IPS DF 6.9 (cell line): ENCODE results near the gene FCGR1A.
"Not testable (repeated sequence)": the region's sequence is repeated elsewhere in the genome, so short reads cannot be mapped to it uniquely, and the experiment has no call there.

Experiments used
- DNase-seq: peaks from one replicate; pipeline ENCODE4 v3.0.0-alpha.2; 2013; ENCODE audit warnings: low read depth, low spot score
- H3K27ac ChIP-seq: one replicate; pipeline ENCODE4 v1.5.1; 2013; ENCODE audit warnings: low read length, control low read depth
- H3K27me3 ChIP-seq: 2 replicates; pipeline ENCODE4 v1.6.1; 2013; ENCODE audit warnings: mild to moderate bottlenecking, low read length; ENCODE audit not compliant: control insufficient read depth, insufficient read depth
- H3K36me3 ChIP-seq: 2 replicates; pipeline ENCODE4 v1.6.1; 2013; ENCODE audit warnings: low read length; ENCODE audit not compliant: control insufficient read depth, insufficient read depth
- H3K4me1 ChIP-seq: 2 replicates; pipeline ENCODE4 v1.6.1; 2013; ENCODE audit warnings: low read length; ENCODE audit not compliant: control insufficient read depth, insufficient read depth
- H3K4me3 ChIP-seq: 2 replicates; pipeline ENCODE4 v1.5.1; 2013; ENCODE audit warnings: mild to moderate bottlenecking, low read length
- H3K9me3 ChIP-seq: 2 replicates; pipeline ENCODE4 v1.6.1; 2013; ENCODE audit warnings: low read length, inconsistent platforms; ENCODE audit not compliant: control insufficient read depth, insufficient read depth
- WGBS: extraction: QIAGEN DNeasy Blood & Tissue Kit; methylation state at CpG from one replicate; pipeline ENCODE4 v1.1.7; 2013; ENCODE audit warnings: mixed read lengths, missing lambda C conversion rate; ENCODE audit not compliant: insufficient read length, insufficient coverage; 5-methylcytosine and 5-hydroxymethylcytosine counted together

FCGR1A gene

DNA sequence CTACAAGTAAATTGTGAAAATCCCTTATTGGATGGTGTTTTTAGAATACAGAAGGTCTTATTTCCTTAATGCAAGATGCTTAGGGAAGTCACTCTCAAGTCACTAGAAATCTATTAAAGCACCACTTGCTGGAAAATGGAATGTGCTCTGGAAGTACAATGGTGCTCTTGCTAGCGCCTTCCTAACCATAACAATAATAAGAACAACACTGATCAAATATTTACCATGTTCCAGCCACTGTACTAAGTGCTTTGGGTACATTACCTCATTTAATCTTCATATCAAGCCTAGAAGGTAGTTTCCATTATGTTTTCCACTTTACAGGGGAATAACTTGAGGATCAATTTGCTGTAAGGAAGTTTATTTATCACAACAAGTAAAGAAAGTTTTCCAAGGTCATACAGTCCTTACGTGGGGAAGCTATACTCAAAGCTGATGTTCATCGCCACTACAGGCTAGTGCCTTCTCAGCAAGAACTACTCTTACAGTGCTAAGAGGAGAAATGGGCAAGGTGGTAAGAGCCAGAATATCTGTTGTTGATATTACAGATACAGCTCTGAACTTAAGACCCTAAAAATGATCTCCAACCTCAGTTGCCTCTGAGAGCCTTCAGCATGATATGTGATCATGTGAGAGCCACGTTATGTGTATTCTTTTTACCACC is 22.1 kb downstream of the FCGR1A start:
- not testable (repeated sequence) for H3K4me1 ChIP-seq, H3K27me3 ChIP-seq, H3K36me3 ChIP-seq, H3K4me3 ChIP-seq, H3K9me3 ChIP-seq, H3K27ac ChIP-seq, DNase-seq
- no CpG with 5 or more reads among the region's 4 CpGs for WGBS

GRCh38 chr1:149810697-149811405 is 28.4 kb downstream of the FCGR1A start:
- not testable (repeated sequence) for H3K36me3 ChIP-seq, H3K27ac ChIP-seq, H3K4me1 ChIP-seq, H3K9me3 ChIP-seq, H3K27me3 ChIP-seq, H3K4me3 ChIP-seq, DNase-seq
- no CpG with 5 or more reads among the region's 7 CpGs for WGBS

DNA sequence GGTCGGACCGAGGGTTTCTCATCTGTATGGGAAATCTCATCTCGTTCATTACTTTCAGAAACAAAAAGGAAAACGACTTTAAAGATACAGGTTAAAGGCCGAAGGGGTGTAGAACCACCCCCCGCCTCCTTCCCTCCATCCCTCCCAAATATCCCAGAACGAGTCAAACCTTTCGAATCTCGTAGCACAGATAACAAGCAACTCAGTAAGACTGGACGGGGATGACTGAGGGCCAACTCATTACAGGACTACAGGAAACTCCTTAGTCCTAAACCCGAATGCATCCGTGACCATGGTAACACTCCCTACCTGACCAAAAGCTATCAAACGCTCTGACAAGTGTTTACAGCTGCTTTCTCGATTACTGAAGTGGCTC is 29.0 kb downstream of the FCGR1A start:
- peak overlapping the region; percentile 15; the same call in 1 of the 2 replicates for H3K4me3 ChIP-seq
- not testable (repeated sequence) for DNase-seq, H3K36me3 ChIP-seq, H3K4me1 ChIP-seq, H3K27ac ChIP-seq, H3K9me3 ChIP-seq, H3K27me3 ChIP-seq
- no CpG with 5 or more reads among the region's 14 CpGs for WGBS

- WGBS: no CpG with 5 or more reads among the region's 55 CpGs
- not testable (repeated sequence) for H3K27me3 ChIP-seq, H3K9me3 ChIP-seq, H3K27ac ChIP-seq, H3K4me1 ChIP-seq, H3K36me3 ChIP-seq, DNase-seq
- peak overlapping the region; percentile 60; the same call in 1 of the 2 replicates for H3K4me3 ChIP-seq
These were observed 29.7 kb downstream of the FCGR1A start for GRCh38 chr1:149811890-149812829.

GRCh38 chr1:149812893-149813801 is 30.7 kb downstream of the FCGR1A start:
- no CpG with 5 or more reads among the region's 62 CpGs for WGBS
- not testable (repeated sequence) for H3K27me3 ChIP-seq, H3K4me1 ChIP-seq, H3K27ac ChIP-seq, DNase-seq, H3K36me3 ChIP-seq, H3K9me3 ChIP-seq
- H3K4me3 ChIP-seq: peak overlapping the region; percentile 87; the same call in 1 of the 2 replicates

GRCh38 chr1:149820387-149820786 is 37.9 kb downstream of the FCGR1A start:
- not testable (repeated sequence) for H3K4me1 ChIP-seq, H3K27me3 ChIP-seq, H3K36me3 ChIP-seq, H3K4me3 ChIP-seq, DNase-seq, H3K9me3 ChIP-seq, H3K27ac ChIP-seq
- WGBS: no CpG with 5 or more reads among the region's 5 CpGs

GRCh38 chr1:149826555-149826954 is 44.1 kb downstream of the FCGR1A start:
- not testable (repeated sequence) for H3K4me1 ChIP-seq, DNase-seq, H3K9me3 ChIP-seq, H3K27ac ChIP-seq, H3K27me3 ChIP-seq, H3K4me3 ChIP-seq, H3K36me3 ChIP-seq
- WGBS: no CpG with 5 or more reads among the region's 2 CpGs

DNA sequence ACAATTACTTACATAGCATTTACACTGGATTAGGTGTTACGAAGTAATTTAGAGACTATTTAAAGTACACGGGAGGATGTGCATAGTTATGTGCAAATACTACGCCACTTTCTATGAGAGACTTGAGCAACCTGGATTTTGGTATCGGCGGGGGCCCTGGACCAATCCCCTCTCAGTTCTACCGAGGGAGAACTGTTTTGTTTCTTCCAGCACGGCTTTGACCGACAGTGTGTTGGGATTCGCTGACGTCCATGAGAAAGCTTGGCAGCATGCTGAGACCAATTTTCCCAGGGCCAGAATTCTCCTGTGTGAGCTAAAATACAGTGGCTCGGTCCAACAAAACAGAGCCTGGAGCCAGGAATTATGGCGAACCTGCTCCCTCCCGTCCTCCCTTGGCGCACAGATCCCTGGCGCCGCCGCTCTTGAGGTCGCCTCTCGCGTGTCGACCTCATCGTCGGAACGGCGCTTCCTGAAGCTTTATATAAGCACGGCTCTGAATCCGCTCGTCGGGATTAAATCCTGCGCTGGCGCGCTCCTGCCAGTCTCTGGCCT is 49.3 kb downstream of the FCGR1A start:
- H3K27me3 ChIP-seq, DNase-seq, H3K27ac ChIP-seq, H3K36me3 ChIP-seq, H3K9me3 ChIP-seq, H3K4me3 ChIP-seq, H3K4me1 ChIP-seq: not testable (repeated sequence)
- no CpG with 5 or more reads among the region's 32 CpGs for WGBS

DNA sequence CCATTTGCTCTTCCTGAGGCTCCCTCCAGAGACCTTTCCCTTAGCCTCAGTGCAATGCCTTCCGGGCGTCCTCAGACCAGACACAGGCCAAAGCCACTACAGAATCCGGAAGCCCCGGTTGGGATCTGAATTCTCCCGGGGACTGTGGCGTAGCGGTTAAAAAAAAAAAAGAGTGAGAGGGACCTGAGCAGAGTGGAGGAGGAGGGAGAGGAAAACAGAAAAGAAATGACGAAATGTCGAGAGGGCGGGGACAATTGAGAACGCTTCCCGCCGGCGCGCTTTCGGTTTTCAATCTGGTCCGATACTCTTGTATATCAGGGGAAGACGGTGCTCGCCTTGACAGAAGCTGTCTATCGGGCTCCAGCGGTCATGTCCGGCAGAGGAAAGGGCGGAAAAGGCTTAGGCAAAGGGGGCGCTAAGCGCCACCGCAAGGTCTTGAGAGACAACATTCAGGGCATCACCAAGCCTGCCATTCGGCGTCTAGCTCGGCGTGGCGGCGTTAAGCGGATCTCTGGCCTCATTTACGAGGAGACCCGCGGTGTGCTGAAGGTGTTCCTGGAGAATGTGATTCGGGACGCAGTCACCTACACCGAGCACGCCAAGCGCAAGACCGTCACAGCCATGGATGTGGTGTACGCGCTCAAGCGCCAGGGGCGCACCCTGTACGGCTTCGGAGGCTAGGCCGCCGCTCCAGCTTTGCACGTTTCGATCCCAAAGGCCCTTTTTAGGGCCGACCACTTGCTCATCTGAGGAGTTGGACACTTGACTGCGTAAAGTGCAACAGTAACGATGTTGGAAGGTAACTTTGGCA is 50.0 kb downstream of the FCGR1A start:
- DNase-seq, H3K27me3 ChIP-seq, H3K4me3 ChIP-seq, H3K27ac ChIP-seq, H3K36me3 ChIP-seq, H3K9me3 ChIP-seq, H3K4me1 ChIP-seq: not testable (repeated sequence)
- no CpG with 5 or more reads among the region's 55 CpGs for WGBS
